ENCODE data around the gene MORC4. TPM values are rescaled to one million over a fixed set of nuclear protein-coding genes. Genes with fewer than 3 reads are reported as not detected.
A peak's percentile ranks its signal among the peaks of the same experiment; 100 is the strongest.

The MORC4 gene
- total RNA-seq, 1 donor from 2014 or later: 2.0 TPM

DNA sequence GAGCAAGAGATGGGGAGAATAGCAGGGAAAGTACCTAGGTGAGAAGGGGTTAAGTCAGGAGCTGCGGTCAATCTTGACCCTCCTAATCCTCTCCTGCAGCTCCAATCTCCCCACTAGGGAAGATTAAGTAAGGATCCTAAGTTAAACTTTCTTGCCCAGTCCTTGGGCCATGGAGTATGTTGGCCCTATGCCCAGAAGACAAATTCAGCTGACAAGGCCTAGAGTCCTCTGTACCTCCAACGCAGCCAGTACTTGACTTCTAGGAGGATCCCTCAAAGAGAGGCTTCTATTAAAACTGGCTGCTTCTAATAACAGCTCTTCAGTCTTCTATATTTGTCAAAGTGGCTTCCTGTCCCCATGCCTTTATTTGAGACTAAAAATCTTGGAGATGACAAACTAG, 78.4 kb downstream of the MORC4 start:
- Mint-ChIP-seq H3K4me3 (ENCODE audit: unreplicated experiment) (no peak overlapping the region), H3K4me1 (ENCODE audit: low read depth, unreplicated experiment) (no peaks in the 10 kb centered on the region), H3K27me3 (ENCODE audit: unreplicated experiment) (no peaks in the 10 kb centered on the region), H3K9me3 (ENCODE audit: unreplicated experiment) (no peaks in the 10 kb centered on the region), H3K36me3 (ENCODE audit: unreplicated experiment) (no peaks in the 10 kb centered on the region), H3K27ac (ENCODE audit: unreplicated experiment) (no peak overlapping the region)
- TF ChIP-seq, protein P1, sequence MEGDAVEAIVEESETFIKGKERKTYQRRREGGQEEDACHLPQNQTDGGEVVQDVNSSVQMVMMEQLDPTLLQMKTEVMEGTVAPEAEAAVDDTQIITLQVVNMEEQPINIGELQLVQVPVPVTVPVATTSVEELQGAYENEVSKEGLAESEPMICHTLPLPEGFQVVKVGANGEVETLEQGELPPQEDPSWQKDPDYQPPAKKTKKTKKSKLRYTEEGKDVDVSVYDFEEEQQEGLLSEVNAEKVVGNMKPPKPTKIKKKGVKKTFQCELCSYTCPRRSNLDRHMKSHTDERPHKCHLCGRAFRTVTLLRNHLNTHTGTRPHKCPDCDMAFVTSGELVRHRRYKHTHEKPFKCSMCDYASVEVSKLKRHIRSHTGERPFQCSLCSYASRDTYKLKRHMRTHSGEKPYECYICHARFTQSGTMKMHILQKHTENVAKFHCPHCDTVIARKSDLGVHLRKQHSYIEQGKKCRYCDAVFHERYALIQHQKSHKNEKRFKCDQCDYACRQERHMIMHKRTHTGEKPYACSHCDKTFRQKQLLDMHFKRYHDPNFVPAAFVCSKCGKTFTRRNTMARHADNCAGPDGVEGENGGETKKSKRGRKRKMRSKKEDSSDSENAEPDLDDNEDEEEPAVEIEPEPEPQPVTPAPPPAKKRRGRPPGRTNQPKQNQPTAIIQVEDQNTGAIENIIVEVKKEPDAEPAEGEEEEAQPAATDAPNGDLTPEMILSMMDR (IDR thresholded peaks at IDR 0.05; ENCODE audit: partially characterized antibody, unreplicated experiment): no peak
- DNase-seq: no peak

DNA sequence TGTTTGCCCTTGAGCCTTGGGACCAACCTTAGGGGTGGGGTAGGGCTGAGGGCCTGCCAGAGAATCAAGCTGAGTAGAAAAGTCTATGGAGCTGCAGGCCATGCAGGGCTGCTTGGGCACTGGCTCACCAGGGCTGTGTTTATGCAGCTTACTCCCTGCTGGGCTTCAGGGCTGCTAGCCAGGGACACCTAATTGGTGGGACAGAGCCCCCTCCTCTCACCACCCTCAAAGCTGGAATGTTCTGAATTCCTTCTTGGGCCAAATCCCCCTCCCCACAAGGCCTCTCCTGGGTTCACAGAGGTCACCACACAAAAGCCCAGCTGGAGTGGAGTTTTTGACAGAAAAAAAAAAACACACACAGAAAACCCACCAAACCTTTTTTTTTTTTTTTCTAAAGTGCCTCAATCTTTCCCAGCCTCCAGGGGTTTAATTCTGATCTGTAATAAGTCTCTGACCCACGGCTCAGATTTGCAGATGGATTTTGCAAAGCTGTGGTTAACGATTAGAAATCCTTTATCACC, 80.0 kb downstream of the MORC4 start, which contains the start of gene CLDN2:
Gene CLDN2, plus strand, starts transcription at position 471 of the 521 bp plus-strand sequence. CDS start 7,827 bp downstream, outside the sequence.
- DNase-seq: no peak
- no peaks in the 10 kb centered on the region for H3K4me1 Mint-ChIP-seq (ENCODE audit: low read depth, unreplicated experiment)
- TF ChIP-seq, protein P1 (IDR thresholded peaks at IDR 0.05; ENCODE audit: partially characterized antibody, unreplicated experiment): no peak
- no peaks in the 10 kb centered on the region for H3K36me3 Mint-ChIP-seq (ENCODE audit: unreplicated experiment)
- no peaks in the 10 kb centered on the region for H3K27me3 Mint-ChIP-seq (ENCODE audit: unreplicated experiment)
- H3K9me3 Mint-ChIP-seq (ENCODE audit: unreplicated experiment): no peaks in the 10 kb centered on the region
- H3K27ac Mint-ChIP-seq (ENCODE audit: unreplicated experiment): no peak within 1 kb of the TSS
- H3K4me3 Mint-ChIP-seq (ENCODE audit: unreplicated experiment): no peak within 1 kb of the TSS

DNA sequence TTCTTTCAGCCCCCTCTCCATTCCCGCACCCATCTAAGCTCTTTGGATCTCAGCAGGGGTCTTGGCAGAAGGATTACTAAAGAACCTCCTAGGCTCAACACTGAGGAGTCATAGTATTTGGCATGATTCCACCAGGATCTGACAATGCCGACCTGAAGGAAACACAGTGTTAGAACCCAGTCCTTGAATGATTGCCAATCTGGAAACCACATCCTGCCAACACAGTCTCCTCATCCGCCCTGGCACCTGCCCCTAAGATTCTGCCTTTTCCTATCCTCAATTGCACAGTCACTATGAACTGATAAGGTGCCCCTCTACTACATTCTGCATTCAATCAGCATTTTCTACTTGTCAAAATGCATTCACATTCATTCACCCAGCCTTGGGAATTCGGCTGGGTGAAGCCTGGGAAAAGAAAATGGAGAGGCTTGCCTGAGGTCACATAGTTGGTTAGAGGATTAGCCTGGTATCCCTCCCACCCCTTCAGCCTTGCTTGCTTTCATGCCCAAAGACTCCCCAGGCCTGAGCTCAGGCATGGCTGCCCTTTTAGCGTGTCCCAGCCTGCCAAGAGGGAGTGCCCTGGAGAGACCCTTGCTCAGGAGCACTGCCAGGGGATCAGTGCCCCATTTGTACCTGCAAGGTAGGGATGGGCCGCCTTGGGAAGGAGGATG, 82.0 kb downstream of the MORC4 start:
- no peak for DNase-seq
- no peaks in the 10 kb centered on the region for H3K27me3 Mint-ChIP-seq (ENCODE audit: unreplicated experiment)
- H3K9me3 Mint-ChIP-seq (ENCODE audit: unreplicated experiment): peaks cover 1% of the 10 kb centered on the region
- H3K4me1 Mint-ChIP-seq (ENCODE audit: low read depth, unreplicated experiment): no peaks in the 10 kb centered on the region
- H3K27ac Mint-ChIP-seq (ENCODE audit: unreplicated experiment): no peak overlapping the region
- H3K4me3 Mint-ChIP-seq (ENCODE audit: unreplicated experiment): no peak overlapping the region
- H3K36me3 Mint-ChIP-seq (ENCODE audit: unreplicated experiment): no peaks in the 10 kb centered on the region
- TF ChIP-seq, protein P1 (IDR thresholded peaks at IDR 0.05; ENCODE audit: partially characterized antibody, unreplicated experiment): no peak

DNA sequence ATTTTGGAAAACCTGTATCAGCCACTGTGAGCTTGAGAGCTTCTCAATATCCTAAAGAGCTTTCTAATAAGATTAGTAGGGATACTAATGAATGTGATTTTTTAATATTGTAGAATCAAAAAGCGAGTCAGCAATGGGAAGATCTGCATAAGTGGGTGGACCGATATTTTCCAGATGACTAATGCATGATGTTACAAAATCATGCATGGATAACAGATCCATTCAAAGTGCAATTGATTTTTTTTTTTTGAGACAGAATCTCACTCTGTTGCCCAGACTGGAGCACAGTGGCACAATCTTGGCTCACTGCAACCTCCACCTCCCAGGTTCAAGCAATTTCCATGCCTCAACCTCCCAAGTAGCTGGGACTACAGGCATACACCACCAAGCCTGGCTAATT, 87.1 kb downstream of the MORC4 start:
- TF ChIP-seq, protein P1 (IDR thresholded peaks at IDR 0.05; ENCODE audit: partially characterized antibody, unreplicated experiment): no peak
- Mint-ChIP-seq H3K9me3 (ENCODE audit: unreplicated experiment) (peaks cover 1% of the 10 kb centered on the region), H3K27ac (ENCODE audit: unreplicated experiment) (no peak overlapping the region), H3K36me3 (ENCODE audit: unreplicated experiment) (no peaks in the 10 kb centered on the region), H3K4me1 (ENCODE audit: low read depth, unreplicated experiment) (no peaks in the 10 kb centered on the region), H3K27me3 (ENCODE audit: unreplicated experiment) (no peaks in the 10 kb centered on the region), H3K4me3 (ENCODE audit: unreplicated experiment) (no peak overlapping the region)
- no peak for DNase-seq

DNA sequence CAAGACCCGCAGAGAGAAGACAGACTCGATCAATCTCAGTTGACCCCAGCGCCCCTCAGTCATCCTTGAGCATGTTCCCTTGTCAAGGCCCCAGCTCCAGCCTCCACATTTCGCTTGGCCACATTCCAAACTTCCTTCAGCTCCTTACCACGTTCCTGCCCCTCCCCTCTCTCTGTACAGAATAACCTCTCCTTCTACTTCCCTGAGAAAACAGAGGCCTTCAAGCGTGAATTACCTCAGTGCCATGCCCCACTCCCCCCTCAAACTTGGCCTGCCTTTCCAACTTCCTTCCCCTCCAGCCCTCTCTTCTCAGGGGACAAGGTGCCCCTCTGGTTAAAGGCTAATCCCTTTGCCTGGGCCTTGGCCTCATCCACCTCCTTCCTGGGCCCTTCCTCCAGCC, 93.7 kb downstream of the MORC4 start:
- Mint-ChIP-seq H3K4me3 (ENCODE audit: unreplicated experiment) (peak overlapping the region; percentile 30), H3K27ac (ENCODE audit: unreplicated experiment) (no peak overlapping the region), H3K36me3 (ENCODE audit: unreplicated experiment) (no peaks in the 10 kb centered on the region), H3K4me1 (ENCODE audit: low read depth, unreplicated experiment) (peaks cover 5% of the 10 kb centered on the region), H3K27me3 (ENCODE audit: unreplicated experiment) (peaks cover 4% of the 10 kb centered on the region), H3K9me3 (ENCODE audit: unreplicated experiment) (no peaks in the 10 kb centered on the region)
- TF ChIP-seq, protein P1 (IDR thresholded peaks at IDR 0.05; ENCODE audit: partially characterized antibody, unreplicated experiment): no peak
- DNase-seq: no peak

Measured in glutamatergic neuron (in vitro differentiated cells).